Body of pancreas (tissue), 4 donors: ENCODE data around the gene ATXN7L3. TPM values are rescaled to one million over a fixed set of nuclear protein-coding genes. Genes with fewer than 3 reads are reported as not detected.
"Not testable (repeated sequence)": the region's sequence is repeated elsewhere in the genome, so short reads cannot be mapped to it uniquely, and the experiment has no call there.

Experiments
- ATAC-seq: fragments of 150-250 bp; one replicate; pipeline ENCODE4 v1.9.1; 2016
- DNase-seq, 4 donors: peaks; one replicate each; pipeline ENCODE4 v3.0.0-alpha.2; 2019
- H3K27ac ChIP-seq, 4 donors: fragments of 200-600 bp; sonication (generic); 1 replicate in 3 of 4; 2 replicates in 1 of 4; pipeline versions ENCODE4 v1.5.1 to v1.6.1; 2016 to 2019; ENCODE audit warnings: mild to moderate bottlenecking in 1 of 4, mixed read lengths in 1 of 4, moderate library complexity in 1 of 4
- H3K27me3 ChIP-seq, 2 donors: fragments of 200-600 bp; sonication (generic); one replicate each; pipeline ENCODE4 v1.6.0; 2016; ENCODE audit warnings: mild to moderate bottlenecking in 1 of 2
- H3K36me3 ChIP-seq, 2 donors: fragments of 200-600 bp; sonication (generic); replicated peaks in 1 of 2; 2 replicates each; pipeline ENCODE4 v1.5.1; 2016; ENCODE audit warnings: low read depth in 2 of 2; ENCODE audit not compliant: insufficient read depth in 1 of 2
- H3K4me1 ChIP-seq: fragments of 200-600 bp; sonication (generic); one replicate; pipeline ENCODE4 v1.6.0; 2016
- H3K4me3 ChIP-seq, 2 donors: fragments of 200-600 bp; sonication (generic); 1 replicate in 1 of 2; 2 replicates in 1 of 2; pipeline ENCODE4 v1.5.1; 2016 to 2019
- H3K9me3 ChIP-seq, 3 donors: fragments of 200-600 bp; sonication (generic); 1 replicate in 2 of 3; 2 replicates in 1 of 3; pipeline ENCODE4 v1.5.1; 2016
- POLR2A ChIP-seq, 3 donors: fragments of 450-650 bp; IDR thresholded peaks; one replicate each; pipeline ENCODE4 v1.6.1; 2016; ENCODE audit warnings: antibody characterized with exemption in 3 of 3, mild to moderate bottlenecking in 2 of 3
- WGBS, 2 donors: methylation state at CpG; one replicate each; pipeline ENCODE4 v1.1.5; 2017; 5-methylcytosine and 5-hydroxymethylcytosine counted together
- intact Hi-C: fragments of 100-400 bp; cut with DNase I; formaldehyde crosslinking; loops from one replicate; pipeline ENCODE4 v1.15.1; 2023
- total RNA-seq, 2 donors: library from RNA; depleted of rRNA; stranded (reverse); fragments of >200 nt; gene quantifications; one replicate each; pipeline ENCODE4 v1.1.0, GENCODE V29; 2016
- TF ChIP-seq, protein P1 (sequence below), 7 experiments: fragments of 450-650 bp in 4 of 7; fragments of 200-600 bp in 3 of 7; sonication (generic) in 3 of 7; IDR thresholded peaks; one replicate each; pipeline ENCODE4 v1.5.1; 2016 to 2019; ENCODE audit warnings: antibody characterized with exemption in 7 of 7

ATXN7L3 gene, protein sequence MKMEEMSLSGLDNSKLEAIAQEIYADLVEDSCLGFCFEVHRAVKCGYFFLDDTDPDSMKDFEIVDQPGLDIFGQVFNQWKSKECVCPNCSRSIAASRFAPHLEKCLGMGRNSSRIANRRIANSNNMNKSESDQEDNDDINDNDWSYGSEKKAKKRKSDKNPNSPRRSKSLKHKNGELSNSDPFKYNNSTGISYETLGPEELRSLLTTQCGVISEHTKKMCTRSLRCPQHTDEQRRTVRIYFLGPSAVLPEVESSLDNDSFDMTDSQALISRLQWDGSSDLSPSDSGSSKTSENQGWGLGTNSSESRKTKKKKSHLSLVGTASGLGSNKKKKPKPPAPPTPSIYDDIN
- total RNA-seq, result 10 to 100 TPM; 21.0 to 37.6 TPM

DNA sequence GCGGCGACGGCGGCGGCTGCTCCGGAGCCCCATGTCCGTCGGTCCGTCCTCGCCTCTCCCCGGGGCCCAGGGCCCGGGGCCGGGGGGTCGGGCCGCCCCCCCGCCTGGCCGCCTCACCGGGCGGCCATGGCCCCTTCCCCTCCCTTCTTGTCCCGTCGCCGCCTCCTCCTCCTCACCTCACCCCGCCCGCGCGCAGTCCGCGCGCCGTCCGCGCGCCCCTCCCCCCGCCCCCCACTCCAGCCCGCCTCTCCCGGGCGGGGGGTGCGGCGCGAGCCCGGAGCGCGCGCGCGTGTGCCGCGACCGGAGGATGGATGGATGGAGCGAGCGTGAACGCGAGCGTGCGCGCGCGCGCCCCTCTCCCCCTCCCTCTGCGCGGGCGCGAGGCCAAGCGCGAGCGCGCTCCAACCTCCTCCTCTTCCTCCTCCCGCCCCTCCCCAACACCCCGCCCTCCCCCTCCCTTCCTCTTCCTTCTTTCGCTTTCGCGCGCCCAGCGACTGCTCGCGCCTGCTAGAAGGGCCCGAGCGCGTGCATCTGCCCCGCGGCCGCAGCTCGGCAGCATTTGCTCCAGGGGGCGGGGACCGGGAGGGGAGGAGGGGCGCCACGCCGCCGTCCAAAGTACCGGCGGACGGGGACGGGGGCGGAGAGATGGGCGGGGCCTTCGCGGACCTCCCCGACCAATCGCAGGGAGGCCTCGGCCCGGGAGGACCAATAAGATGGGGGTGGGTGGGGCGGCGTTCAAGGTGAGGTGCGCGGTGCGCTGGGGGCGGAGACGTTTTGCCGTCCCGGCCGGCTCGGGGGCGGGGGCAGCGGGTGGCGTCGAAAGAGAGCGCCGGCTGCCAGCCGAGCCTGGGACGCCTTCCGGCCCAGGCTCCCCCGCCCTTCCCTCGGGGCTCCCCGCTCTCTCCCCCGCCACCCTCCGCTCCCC lies at the start of gene ATXN7L3:
Gene ATXN7L3, minus strand, starts transcription at position 332 of the 925 bp plus-strand sequence. CDS start 1,814 bp downstream, outside the sequence.
- peaks cover under 1 to 2% of the 10 kb centered on the region in 2 donors for H3K36me3 ChIP-seq
- H3K4me3 ChIP-seq, result peak within 1 kb of the TSS; percentile 75
- H3K27me3 ChIP-seq, result no peaks in the 10 kb centered on the region
- TF ChIP-seq, protein P1, sequence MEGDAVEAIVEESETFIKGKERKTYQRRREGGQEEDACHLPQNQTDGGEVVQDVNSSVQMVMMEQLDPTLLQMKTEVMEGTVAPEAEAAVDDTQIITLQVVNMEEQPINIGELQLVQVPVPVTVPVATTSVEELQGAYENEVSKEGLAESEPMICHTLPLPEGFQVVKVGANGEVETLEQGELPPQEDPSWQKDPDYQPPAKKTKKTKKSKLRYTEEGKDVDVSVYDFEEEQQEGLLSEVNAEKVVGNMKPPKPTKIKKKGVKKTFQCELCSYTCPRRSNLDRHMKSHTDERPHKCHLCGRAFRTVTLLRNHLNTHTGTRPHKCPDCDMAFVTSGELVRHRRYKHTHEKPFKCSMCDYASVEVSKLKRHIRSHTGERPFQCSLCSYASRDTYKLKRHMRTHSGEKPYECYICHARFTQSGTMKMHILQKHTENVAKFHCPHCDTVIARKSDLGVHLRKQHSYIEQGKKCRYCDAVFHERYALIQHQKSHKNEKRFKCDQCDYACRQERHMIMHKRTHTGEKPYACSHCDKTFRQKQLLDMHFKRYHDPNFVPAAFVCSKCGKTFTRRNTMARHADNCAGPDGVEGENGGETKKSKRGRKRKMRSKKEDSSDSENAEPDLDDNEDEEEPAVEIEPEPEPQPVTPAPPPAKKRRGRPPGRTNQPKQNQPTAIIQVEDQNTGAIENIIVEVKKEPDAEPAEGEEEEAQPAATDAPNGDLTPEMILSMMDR (IDR thresholded peaks at IDR 0.05), result no peak
- peak in 2 of 3 donors; percentile 67 to 71 for TF ChIP-seq POLR2A (IDR thresholded peaks at IDR 0.05)
- intact Hi-C loops, result no loop called here
- H3K4me1 ChIP-seq, result peaks cover 21% of the 10 kb centered on the region
- H3K27ac ChIP-seq, result peak within 1 kb of the TSS; percentile 87 to 97 (median 92)
- DNase-seq (peak; percentile 100), ATAC-seq (peak; percentile 92)
- whole genome bisulfite sequencing, 2 donors, result 0% methylated on average over 12 to 66 of the region's 126 CpGs
- H3K9me3 ChIP-seq, result no peaks in the 10 kb centered on the region

DNA sequence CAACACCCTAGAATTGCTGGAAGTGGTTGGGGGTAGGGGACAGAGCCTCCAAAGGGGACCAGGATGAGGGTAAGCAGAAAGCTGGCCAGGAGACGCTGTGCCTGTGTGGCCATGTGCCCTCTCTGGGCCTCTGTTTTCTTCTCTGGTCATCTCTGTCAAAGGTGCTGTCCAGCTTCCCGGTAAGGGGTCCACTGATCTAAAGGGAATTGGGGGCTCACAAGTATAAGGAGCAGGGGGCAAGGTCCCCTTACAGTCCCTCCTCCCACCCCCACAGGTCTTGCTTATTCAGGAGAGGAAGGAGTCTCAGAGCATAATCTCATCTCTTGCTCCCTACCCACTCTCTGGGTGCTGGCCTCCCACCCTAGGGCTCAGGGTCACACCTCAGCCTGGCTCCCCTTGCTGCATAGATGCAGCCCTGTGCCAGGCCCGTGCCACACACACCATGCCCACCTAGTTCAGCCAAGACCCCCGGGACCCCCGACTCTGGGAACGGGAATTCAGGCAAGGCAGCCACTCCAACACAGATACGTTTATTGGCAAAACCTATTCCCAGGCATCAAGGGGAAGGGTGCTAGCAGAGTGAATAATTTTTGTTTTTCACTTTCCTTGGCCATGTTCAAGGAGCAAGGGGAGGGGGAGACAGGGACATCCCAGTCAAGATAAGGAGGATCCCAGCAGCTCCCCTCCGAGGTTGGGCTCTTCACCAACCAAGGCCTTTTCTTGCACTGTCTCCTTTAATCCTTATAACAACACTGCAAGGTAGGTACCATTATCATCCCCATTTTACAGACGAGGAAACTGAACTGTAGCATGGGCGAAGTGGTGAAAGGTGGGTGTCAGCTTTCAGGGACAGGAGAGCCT lies 48.4 kb upstream of the ATXN7L3 start:
- intact Hi-C loops, result no loop called here
- H3K4me3 ChIP-seq, result no peak overlapping the region
- 69 to 79% methylated on average over 5 to 10 of the region's 10 CpGs for WGBS, 2 donors
- H3K27me3 ChIP-seq, result no peaks in the 10 kb centered on the region
- H3K36me3 ChIP-seq, result no peaks in the 10 kb centered on the region
- no peak for TF ChIP-seq POLR2A (IDR thresholded peaks at IDR 0.05)
- TF ChIP-seq, protein P1 (IDR thresholded peaks at IDR 0.05), result no peak
- DNase-seq (no peak), ATAC-seq (no peak)
- no peaks in the 10 kb centered on the region for H3K9me3 ChIP-seq
- no peak overlapping the region for H3K27ac ChIP-seq
- H3K4me1 ChIP-seq, result no peaks in the 10 kb centered on the region

DNA sequence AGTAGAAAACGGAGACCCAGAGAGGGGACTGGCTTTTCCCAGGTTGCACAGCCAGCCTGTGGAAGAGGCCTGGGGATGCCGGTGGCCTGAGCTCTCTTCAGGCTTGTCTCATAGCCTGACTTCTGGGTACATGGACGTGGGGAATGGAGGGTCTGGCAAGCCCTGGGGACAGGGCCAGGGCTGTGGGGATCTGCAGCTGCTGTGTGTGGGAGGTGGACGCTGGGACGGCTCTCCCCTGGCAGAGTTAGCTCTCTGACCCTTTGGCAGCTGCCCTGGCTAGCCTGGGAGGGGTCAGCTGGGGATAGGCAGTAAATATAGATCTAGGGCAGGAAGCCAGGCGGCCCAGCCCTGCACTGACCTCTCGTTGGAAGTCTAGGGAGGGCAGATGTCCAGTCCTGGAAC lies 47.8 kb upstream of the ATXN7L3 start:
- Histone ChIP-seq H3K36me3 (no peaks in the 10 kb centered on the region), H3K27ac (no peak overlapping the region), H3K9me3 (no peaks in the 10 kb centered on the region), H3K4me1 (no peaks in the 10 kb centered on the region), H3K27me3 (no peaks in the 10 kb centered on the region), H3K4me3 (no peak overlapping the region)
- DNase-seq, result no peak
- peak; percentile 33 for ATAC-seq
- 48 to 82% methylated on average over 2 to 7 of the region's 7 CpGs for WGBS, 2 donors
- no peak for TF ChIP-seq POLR2A (IDR thresholded peaks at IDR 0.05)
- TF ChIP-seq, protein P1 (IDR thresholded peaks at IDR 0.05), result no peak
- intact Hi-C loops, result no loop called here

DNA sequence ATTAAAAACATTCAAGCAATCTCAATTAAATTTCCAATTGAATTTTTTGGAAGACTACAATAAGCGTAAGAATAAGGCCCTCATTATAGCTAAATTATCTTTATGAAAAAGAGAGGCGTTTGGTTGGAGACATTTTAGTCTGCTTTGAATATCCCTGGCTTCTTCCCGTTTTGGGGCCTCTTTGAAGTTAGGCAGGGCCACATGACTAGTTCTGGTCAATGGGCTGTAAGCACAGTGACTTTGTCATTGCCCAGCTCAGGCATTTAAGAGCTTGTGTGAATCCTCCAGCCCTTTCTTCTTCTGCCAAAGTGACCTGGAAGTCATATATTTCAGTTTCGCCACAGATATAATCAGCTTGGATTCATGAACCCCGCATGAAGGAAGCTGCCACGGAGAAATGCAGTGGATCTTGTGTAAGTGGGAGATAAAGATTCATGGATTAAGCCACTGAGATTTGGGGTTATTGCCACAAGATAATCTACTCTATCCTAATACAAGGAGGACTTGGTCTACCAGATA lies 41.5 kb upstream of the ATXN7L3 start:
- Histone ChIP-seq H3K9me3 (no peaks in the 10 kb centered on the region), H3K4me3 (no peak overlapping the region), H3K27ac (no peak overlapping the region), H3K4me1 (no peaks in the 10 kb centered on the region), H3K27me3 (no peaks in the 10 kb centered on the region), H3K36me3 (no peaks in the 10 kb centered on the region)
- WGBS, 2 donors, result 62 to 64% methylated on average over 6 of the region's 6 CpGs
- TF ChIP-seq POLR2A (IDR thresholded peaks at IDR 0.05), result no peak
- TF ChIP-seq, protein P1 (IDR thresholded peaks at IDR 0.05), result no peak
- intact Hi-C loops, result no loop called here
- ATAC-seq (no peak), DNase-seq (peak in 1 of 4 donors; percentile 10)

DNA sequence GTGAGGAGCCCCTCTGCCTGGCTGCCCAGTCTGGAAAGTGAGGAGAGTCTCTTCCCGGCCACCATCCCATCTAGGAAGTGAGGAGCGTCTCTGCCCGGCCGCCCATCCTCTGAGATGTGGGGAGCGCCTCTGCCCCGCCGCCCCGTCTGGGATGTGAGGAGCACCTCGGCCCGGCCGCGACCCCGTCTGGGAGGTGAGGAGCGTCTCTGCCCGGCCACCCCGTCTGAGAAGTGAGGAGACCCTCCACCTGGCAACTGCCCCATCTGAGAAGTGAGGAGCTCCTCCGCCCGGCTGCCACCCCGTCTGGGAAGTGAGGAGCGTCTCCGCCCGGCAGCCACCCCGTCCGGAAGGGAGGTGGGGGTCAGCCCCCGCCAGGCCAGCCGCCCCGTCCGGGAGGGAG lies 38.2 kb upstream of the ATXN7L3 start:
- H3K4me1 ChIP-seq, H3K27me3 ChIP-seq, ATAC-seq, H3K27ac ChIP-seq, intact Hi-C loops, H3K4me3 ChIP-seq, H3K9me3 ChIP-seq, H3K36me3 ChIP-seq, DNase-seq: not testable (repeated sequence)
- WGBS, 2 donors, result 91% methylated on average over 25 of the region's 28 CpGs; no CpG with 5 or more reads in 1 of the 2 donors
